HG02571 (cell line): ENCODE measurements around the gene TTC23.
"Not testable (repeated sequence)": the region's sequence is repeated elsewhere in the genome, so short reads cannot be mapped to it uniquely, and the experiment has no call there.

Experiments
- ATAC-seq: cut with Tn5 transposase; IDR thresholded peaks from one replicate; pipeline ENCODE4 v1.9.1; 2021; ENCODE audit warnings: mild to moderate bottlenecking, moderate library complexity; ENCODE audit not compliant: unreplicated experiment

TTC23 gene

DNA sequence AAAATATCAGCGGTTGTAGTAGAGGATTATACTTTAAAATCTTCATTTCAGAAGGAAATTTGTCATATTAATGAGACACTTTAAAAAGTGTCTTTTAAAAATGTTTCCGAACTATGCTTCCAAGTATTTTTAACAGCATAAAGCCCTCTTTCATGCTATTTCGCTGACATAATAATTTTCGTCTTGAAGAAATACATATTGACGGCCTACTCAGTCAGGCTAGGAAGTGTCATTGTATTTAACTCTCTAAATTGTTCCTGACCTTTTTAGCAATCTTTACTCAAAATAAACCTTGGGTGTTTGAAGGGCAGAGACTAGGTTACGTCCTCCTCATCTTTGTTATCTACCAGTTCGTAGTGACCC is 1.1 kb upstream of the TTC23 start:
- no peak for ATAC-seq

DNA sequence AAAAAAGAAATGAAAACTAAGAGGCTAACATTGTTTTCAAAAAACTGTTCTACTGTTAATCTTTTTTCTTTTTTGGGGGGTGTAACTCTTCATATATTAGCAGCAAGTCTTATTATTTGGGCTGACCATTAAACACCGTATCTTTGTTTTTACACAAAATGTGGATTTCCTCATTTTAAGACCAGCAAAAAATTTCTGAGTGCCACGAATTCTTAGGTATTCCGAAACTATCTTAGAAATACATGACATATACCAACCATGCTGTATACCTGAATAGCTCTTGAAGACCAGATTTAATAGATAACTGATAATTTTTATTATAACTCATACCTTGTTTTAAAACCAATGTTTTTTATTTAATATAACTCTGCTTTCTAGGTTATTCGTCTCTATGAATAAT is 620 bp upstream of the TTC23 start:
- ATAC-seq, result no peak

DNA sequence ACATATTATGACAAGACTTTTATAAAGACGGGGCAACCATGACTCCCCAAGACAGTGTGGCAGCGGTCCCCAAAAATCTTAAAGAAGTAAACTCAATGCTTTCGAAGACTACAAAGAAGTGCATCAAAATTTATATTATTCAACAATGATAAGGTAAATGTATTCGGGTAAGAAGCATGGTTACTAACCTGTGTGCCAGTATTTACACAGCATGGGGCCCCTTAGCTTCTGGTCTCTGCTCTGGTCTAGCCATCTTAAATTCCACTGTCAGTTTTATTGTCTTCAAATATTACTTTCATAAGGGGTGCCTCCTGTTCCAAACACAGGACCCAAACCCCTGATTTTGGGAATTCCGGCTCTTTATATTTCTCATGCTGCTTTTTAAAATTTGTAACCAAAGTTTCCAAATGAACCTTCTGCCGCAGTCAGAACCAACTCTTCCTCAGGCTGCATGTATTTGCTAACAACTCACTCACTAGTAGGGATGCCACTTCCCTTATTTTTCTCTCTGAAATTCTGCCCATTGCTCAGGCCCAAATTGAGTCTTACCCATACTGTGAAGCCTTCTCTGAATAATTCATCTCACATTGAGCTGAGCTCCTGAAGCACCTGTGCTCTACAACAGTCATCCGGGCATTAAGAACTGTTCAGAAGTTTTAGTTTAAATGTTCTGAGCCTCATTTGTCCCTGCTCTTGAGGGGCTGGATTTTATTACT is 1.2 kb downstream of the TTC23 start:
- no peak for ATAC-seq

DNA sequence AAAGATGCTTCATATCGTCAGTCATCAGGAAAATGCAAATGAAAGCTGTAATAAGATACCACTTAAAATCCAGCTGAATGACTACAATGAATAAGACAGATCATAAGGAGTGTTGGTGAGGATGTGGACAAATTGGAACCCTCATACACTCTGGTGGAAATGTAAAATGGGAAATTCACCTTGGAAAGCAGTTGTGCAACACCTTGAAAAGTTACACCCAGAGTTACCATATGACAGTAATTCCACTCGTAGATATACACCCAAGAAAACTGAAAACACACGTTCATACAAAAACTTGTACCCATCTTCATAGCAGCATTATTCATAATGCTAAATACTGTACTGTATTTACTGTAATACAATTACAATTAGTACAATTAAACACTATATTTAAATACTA is 2.3 kb downstream of the TTC23 start:
- no peak for ATAC-seq

DNA sequence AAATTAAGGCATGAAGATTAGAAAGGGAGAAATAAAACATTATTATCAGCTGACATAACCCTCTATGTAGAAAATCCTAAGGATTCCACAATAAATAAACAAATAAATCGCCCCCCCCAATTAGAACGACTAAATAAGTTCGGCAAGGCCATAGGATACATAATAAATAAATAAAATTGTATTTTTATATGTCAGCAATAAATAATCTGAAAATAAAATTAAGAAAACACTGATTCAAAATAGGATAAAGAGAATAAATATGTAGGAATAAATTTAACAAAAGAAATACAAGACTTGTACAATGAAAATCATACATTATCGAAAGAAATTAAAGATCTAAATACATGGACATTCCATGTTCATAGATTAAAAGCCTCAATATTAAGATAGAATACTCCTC is 5.1 kb downstream of the TTC23 start:
- no peak for ATAC-seq

GRCh38 chr15:99241752-99242151 is 7.6 kb downstream of the TTC23 start:
- ATAC-seq, result no peak

DNA sequence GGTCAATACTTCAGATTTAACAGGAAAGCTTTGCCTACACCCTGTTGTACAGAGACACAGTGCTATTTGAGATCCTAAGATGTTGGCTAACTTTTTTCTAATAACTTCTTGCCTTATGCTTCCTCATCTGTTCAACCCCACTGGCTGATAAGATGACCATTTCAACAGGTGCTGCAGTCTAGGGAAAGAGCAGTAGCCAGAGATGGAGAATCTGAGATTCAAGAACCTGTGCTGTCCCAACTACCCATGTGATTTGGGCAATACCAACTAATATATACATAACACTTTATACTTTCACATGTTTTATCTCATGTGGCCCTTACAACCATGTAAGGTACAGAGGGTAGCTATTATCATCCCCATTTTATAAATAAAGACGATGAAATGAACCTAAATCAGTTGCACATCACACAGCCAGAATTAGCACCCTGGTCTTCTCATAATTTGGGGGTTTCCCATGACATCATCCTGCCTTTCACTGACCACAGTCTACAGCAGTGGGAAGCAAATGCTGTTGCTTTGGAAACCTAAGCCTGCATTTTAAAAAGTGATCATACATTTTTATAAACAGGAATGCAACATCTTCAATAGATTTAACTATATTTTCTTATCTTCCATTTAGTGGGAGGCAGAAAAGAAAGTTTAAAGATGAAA is 9.7 kb downstream of the TTC23 start:
- peak; percentile 94 for ATAC-seq

- no peak for ATAC-seq
These were observed 10.5 kb downstream of the TTC23 start for GRCh38 chr15:99238849-99239248.

- ATAC-seq, result not testable (repeated sequence)
These were observed 15.2 kb downstream of the TTC23 start for GRCh38 chr15:99234160-99234559.

DNA sequence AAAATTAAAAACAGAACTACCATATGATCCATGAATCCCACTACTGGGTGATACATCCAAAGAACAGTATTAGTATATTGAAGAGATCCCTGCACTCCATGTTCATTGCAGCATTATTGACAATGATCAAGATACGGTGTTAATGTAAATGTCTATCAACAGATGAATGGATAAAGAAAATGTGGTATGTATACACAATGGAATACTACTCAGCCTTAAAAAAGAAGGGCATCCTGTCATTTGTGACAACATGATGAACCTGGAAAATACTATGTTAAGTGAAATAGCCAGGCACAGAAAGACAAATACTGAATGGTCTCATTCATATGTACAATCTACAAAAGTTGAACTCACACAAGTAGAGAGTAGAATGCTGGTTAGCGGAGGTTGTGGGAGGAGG is 16.6 kb downstream of the TTC23 start:
- ATAC-seq, result no peak

GRCh38 chr15:99230867-99231266 is 18.5 kb downstream of the TTC23 start:
- ATAC-seq, result no peak

GRCh38 chr15:99228120-99228770 is 21.1 kb downstream of the TTC23 start:
- ATAC-seq, result no peak

DNA sequence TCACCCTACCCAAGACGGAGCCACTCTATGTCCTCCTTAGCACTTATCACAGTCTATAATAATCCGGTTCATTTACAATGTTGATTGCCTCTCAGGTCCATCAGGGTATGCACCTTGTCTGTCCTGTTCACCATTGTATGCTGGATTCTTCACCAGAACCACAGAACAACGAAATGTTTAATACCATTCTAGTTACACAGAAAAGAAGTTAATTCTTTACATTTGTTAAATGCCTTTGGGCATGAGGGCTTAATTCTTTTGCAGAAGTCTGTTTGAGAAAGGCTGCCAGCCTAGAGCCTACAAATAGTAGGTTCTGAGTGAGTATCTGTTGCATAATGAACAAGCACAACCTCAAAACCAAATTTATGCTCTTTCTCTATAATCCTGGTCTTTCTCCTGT is 22.6 kb downstream of the TTC23 start:
- no peak for ATAC-seq

DNA sequence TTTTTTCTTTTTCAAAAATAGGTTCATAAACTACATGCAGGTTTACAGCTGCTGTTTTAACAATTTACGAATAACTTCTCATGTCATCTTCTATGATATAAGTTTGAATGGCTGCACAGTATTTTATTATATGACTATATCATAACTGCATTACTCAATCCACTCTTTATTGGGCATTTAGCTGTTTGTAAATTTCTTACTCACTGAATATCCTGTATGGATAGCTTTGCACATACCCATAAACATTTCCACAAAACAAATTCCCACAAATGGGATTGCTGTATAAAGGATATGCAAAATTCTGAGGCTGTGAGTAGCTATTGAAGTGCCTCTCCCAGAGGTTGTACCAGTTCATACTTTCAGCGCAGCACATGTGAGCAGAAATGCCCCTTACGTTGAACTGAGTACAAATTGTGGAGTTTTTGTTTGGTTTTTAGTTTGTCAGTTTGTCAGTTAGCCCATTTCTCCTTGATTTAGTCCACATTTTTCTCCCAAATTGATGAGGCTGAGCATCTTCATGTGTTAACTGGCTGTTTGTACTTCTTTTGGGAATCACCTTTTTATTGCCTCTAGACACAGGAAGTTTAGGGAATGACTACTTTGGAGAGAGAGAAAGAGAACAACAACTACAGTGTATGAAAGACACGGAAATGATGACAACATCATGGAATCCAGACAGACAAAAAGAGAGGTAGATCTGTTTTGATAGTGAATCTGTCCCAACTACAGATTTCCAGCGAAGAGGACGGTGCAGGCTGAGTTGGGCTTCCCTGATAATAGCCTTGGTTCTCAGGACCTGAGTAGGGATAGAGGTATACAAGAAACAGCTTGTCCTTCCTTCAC is 24.8 kb downstream of the TTC23 start:
- no peak for ATAC-seq

DNA sequence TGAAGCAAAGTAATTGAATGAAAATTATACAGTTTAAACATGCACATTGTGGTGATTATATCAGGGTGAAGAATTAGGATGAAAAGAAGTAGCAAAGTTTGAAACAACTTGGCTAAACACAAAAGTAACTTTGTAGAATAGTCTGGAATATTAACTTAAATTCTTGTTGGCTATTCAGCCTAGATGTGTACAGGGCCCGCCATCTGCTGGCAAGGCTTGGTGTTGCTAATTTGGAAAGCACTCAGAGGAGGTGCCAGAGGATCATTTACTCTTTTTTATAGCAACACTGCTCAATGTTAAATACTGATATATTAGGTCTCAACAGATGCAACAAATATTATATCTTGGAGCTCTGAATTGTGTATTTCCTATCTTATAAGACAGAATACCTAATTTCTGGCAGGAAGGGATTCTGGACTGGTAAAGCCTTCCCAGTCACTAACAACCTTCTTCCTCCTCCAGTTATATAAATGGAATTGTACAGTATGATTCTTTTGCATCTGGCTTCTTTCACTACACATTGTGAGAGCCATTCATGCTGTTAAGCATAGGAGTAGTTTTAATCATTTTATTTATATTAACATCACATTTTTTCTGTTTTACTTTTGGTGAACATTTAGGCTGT is 36.1 kb downstream of the TTC23 start:
- ATAC-seq, result peak; percentile 56

GRCh38 chr15:99212406-99212805 is 37.0 kb downstream of the TTC23 start:
- ATAC-seq, result no peak

DNA sequence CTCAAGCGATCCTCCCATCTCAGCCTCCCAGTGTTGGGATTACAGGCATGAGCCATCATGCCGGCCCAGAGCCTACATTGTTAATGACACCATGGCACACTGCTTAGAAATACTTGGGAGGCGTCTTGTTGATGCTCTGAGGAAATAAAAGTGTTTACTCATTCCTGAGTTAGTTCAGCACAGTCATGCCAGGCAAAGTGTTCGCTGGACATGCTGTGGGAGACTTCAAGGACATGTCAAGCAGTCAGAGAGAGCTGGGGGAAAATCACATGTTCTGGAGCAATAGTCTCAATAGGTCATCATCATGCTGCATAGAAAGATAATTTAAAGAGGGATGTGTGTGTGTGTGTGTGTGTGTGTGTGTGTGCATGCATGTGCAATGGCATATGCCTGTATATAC is 37.5 kb downstream of the TTC23 start:
- no peak for ATAC-seq

DNA sequence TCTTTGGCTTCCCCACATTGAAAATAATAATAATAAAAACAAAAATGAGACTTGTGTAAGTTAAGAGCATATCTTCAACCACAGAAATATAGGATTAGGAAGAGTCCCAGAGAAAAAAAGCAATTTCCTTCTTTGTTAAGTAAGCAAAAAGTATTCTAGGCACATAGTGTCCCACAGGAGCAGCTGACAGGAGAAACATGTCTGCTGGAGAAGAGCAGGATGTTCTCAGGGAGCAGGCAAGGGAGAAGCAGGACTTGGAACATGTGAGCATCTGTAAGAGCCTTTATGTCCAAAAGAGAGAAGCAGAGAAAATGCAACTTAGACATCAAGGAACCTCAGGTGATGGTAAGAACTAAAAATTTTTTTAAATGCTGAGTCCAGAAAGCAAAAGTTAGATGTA is 39.0 kb downstream of the TTC23 start:
- no peak for ATAC-seq

GRCh38 chr15:99209326-99209725 is 40.1 kb downstream of the TTC23 start:
- no peak for ATAC-seq

GRCh38 chr15:99207672-99208071 is 41.7 kb downstream of the TTC23 start:
- no peak for ATAC-seq

- no peak for ATAC-seq
These were observed 47.2 kb downstream of the TTC23 start for GRCh38 chr15:99202176-99202552.
